Fibroblast of skin of left quadriceps (primary cell): ENCODE data around the gene GPD1L.
A peak's percentile ranks its signal among the peaks of the same experiment; 100 is the strongest.
"Not testable (repeated sequence)": the region's sequence is repeated elsewhere in the genome, so short reads cannot be mapped to it uniquely, and the experiment has no call there.

ENCODE experiments used
- DNase-seq, 2 experiments: peaks; one replicate each; pipeline ENCODE4 v3.0.0-alpha.2; 2013; ENCODE audit warnings: low read depth in 2 of 2

Gene GPD1L

DNA sequence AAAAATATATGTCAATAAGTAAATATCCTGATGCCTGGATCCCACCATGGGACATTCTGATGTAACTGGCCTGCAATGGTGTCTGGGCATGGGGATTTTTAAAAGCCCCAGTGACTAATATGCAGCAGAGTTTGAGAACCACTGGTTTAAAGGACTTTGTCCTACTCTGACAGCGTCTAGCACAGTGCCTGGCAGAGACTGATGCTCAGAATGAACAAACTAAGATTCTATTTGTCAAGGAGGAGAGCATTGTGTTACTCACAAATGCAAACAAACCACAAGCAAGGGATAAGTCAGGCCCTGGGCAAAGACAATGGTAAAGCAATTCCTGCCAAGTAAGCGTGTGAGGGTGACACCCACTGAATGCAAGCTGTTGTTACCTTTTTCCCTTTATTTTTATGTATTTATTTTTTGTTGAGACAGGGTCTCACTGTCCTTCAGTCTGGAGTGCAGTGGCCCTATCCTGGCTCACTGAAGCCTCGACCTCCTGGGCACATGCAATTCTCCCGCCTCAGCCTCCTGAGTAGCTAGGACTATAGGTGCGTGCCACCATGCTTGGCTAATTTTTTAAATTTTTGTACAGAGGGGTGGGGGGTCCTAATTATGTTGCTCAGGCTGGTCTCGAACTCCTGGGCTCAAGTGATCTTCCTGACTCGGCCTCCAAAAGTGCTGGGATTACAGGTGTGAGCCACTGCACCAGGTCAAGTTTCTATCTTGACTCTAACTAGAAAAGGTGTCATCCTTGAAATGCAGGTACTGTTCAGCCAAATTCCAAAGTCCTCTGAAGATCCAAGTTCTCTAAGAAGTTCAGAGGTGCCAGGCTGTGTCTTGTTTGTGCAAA, 909 bp upstream of the GPD1L start:
- no peak for DNase-seq

DNA sequence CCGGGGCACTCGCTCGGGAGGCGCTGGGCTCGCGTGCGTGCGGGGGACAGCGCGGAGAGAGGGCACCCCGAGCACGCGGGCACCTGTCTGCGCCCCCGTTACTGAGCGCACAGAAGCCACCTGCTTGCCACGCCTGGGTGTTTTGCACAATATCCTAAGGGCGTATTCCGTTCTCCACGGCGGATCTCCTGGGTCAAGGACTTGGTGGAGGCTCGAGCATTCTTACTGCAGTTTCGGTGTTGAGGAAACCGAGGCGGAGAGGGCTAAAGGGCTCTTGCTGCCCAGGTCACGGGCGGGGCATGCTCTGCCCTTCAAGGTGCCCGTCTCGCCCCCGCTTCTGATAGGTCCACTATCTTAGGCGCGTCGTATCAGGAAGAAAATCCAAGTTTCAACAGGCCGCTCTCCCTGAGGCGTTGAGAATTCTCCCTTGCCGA, 526 bp downstream of the GPD1L start:
- DNase-seq = no peak

DNA sequence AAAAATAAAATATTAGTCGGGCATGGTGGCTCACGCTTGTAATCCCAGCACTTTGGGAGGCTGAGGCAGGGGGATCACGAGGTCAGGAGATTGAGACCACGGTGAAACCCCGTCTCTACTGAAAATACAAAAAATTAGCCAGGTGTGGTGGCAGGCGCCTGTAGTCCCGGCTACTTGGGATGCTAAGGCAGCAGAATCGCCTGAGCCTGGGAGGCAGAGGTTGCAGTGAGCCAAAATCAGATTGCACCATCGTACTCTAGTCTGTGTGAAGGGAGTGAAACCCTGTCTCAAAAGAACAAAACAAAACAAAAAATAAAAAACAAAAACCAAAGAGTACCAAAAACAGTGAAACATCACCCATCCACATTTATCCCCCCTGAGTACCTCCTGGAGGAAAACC, 1.8 kb downstream of the GPD1L start:
- DNase-seq = not testable (repeated sequence)

DNA sequence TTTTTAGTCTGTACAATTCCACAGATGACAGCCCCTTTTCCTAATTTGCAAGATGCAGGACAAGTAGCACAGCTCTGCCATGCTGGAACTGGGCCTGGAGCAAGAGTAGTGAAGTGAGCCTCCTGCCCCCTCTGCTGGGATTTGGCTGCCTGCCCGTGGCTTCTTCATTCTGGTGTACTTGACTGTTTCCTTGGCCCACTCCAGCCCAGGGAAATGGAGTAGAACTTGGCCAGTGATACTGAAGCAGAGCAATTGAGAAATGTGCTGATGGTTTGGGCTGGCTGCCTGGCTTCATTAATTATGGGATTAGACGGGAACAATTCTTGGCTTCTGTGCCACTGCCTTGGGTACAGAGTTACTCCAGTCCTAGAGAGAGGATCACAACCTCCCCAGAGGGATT, 2.8 kb downstream of the GPD1L start:
- DNase-seq = peak; percentile 9 to 11

DNA sequence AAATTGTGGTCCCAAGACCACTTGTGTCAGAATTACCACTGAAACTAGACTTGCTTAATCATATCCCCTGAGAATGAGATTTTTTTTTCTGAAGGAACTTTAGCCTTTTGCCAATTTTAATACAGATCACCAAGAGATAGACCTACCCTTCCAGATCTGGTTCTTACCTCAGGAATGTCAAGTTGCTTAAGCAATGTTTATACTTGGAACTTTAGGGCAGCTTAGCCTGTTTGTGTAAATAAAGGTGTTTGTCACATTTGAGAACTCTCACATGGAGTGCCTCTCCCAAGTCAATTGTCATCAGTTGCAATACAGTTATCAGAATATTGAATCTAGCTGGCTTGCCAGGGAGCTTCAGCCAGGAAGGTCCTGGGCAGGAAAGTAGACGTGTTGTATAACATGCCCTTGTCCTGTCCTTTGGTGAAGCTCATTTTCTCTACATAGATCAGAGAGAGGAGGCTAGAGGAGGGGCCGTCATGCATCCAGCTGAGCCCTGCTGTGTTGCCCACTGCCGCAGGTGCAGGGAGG, 3.9 kb downstream of the GPD1L start:
- DNase-seq = no peak

DNA sequence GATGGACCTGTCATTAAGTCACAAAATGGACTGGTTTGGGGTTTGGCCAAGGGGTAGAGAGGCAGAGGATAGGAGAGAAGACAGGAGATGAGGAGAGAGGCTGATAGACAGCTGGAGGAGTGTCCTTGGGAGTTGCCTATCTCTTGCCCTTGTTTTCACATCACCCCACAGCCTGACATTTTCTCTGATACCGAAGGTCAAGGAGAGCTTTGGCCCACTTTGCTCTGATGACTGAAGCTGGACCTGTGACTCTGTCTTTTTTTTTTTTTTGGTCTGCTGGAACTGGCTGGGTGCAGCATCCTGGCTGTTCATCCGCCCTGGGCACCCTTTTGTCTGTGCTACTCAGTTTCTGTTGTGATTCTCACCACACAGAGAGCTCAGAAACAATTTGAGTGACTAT, 5.1 kb downstream of the GPD1L start:
- no peak for DNase-seq

DNA sequence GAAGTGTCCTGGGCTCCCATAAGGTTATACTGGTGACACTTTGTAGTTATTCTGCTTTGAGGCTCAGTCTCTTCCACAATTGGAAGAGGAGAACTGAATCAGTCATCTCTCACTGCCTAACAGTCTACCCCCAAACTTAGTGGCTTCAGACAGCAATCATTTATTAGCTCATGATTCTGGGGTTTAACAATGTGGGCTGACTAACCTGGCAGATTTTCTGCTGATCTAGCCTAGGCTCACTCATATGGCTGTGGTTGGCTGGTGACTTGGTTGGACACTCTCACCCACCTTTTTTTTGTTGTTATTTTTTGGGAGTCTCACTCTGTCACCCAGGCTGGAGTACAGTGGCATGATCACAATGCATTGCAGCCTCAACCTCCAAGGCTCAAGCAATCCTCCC, 7.1 kb downstream of the GPD1L start:
- no peak for DNase-seq

DNA sequence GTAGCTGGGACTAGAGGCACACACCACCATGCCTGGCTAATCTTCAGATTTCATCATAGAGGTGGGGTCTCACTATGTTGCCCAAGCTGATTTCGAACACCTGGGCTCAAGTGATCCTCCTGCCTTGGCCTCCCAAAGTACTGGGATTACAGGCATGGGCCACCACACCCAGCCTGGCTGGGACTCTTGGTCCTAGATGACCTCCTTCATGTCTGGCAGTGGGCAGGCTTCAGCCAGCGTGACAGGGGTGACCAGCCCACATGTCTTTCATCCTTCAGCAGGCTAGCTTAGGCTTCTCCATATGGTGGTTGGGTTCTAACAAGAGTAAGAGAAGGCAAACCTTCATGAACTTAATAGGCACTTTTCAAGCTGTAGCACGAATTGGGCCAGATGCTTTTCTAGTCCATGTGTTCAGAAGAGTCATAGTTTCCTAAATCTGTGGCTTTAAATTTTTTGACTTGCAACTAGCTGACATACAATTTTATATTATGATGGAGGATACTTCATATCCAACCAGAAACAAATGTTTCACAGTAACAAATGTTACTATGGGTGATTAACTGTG, 7.6 kb downstream of the GPD1L start:
- DNase-seq = no peak

DNA sequence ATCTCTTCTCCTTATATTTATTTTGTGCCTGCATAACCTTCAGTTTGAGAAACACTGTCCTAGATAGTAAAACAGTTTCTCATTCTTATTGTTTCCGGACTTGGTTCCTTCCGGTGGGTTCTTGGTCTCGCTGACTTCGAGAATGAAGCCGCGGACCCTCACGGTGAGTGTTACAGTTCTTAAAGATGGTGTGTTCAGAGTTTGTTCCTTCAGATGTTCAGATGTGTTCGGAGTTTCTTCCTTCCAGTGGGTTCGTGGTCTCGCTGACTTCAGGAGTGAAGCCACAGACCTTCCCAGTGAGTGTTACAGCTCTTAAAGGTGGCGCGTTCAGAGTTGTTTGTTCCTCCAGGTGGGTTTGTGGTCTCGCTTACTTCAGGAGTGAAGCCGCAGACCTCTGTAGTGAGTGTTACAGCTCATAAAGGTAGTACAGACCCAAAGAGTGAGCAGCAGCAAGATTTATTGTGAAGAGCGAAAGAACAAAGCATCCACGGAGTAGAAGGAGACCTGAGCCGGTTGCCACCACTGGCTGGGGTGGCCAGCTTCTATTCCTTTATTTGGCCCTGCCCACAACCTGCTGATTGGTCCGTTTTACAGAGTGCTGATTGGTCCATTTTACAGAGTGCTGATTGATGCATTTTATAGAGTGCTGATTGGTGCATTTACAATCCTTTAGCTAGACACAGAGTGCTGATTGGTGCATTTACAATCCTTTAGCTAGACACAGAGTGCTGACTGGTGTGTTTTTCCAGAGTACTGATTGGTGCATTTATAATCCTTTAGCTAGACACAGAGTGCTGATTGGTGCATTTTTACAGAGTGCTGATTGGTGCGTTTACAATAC, 8.3 kb downstream of the GPD1L start:
- not testable (repeated sequence) for DNase-seq

DNA sequence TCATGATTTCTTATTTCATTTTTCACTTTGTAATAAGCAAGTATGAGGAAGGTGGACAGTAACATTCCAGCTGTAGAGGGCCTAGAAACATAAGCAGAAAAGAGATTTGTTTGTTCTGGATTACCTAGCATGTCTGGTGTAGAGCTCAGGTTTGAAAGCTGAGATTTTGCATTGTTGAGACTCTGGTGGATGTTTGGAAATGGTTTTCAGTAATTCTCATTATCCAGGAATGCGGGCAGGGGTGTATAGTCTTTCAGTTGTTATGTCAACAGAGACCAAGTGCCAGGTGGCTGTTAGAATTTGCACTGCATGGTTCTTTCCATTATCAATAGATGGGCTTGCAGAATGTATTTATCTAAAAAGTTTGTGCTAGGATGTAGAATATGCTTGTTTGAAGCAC, 10.9 kb downstream of the GPD1L start:
- no peak for DNase-seq

DNA sequence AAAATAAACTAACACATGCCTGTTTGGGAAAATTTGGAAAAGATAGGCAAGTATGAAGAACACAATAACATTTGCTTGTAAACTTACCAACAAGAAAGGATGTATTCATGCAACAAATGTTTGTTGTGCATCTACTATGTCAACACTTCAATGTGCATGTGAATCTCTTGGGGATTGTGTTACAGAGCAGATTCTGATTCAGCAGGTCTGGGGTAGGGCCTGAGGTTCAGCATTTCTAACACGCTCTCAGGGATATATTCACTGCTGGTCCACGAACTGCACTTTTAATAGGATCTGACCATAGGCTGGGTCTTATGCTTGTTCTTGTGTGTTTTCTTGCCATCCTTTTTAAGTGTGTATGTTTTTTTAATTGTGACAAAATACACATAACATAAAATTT, 11.8 kb downstream of the GPD1L start:
- no peak for DNase-seq

DNA sequence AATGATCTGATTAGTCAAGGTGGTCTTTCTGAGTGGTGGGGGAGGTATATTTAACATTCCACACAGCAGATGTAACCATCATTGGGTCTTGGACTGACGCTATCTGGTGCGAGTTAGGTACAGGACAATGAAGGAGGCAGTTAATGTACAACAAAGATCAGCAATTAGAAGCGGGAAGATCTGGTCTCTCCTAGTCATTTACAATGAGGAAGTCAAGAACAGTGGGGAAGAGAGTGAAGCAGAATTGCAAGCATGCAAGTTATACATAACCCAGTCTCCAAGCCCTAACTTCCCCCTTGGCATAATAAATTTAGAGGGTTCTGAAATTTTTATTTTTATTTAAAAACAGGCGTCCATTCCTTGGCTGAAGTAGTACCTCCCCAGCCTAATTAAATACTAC, 14.1 kb downstream of the GPD1L start:
- no peak for DNase-seq

DNA sequence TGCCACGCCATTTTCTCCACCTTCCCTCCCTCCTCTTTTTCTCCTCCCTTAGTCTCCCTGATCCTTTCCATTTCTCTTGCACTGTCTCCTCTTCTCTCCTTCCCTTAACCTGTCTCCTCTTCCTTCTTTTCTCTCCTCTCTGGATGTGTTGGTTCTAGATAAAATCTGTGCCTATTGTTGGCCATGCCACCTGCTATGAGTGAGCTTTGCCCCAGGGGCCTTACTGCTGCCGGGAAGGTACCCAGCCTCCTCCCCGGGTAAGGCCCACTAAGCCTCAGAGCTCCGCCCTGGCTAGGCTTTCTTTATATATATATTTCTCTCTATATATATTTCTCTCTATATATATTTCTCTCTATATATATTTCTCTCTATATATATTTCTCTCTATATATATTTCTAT, 14.7 kb downstream of the GPD1L start:
- DNase-seq = no peak

DNA sequence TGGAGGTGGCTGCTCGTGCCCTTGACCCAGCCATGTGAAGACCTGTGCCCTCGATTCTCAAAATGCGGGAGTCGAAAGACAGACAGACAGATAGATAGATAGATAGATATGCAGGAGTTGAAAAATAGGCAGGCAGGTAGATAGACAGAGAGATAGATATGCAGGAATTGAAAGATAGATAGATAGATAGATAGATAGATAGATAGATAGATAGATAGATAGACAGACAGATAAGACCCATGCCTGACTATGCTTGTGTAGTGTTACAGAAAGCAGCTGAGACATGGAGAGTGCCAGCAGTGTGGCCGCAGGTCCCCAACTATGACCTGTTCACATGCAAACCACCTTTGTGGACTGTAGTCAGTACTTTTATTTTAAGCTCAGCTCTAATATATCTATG, 17.2 kb downstream of the GPD1L start:
- DNase-seq = no peak

DNA sequence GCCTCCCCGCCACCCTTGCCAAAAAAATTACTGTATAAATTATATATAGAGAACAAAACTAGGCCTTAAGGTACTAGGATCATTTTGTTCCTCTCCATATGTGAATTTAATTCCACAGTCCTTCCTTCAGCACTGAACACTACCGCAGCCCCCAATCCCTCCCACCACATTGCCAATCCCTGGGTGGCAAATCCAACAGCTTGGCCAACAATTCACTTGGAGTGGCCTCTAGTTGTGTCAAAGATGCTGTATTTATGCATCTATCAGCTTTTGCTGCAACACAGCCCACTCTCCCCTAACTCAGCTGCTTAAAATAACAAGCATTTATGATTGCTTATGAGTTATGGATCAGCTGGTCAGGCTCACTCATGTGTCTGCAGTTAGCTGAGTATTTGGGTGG, 18.6 kb downstream of the GPD1L start:
- DNase-seq = no peak

DNA sequence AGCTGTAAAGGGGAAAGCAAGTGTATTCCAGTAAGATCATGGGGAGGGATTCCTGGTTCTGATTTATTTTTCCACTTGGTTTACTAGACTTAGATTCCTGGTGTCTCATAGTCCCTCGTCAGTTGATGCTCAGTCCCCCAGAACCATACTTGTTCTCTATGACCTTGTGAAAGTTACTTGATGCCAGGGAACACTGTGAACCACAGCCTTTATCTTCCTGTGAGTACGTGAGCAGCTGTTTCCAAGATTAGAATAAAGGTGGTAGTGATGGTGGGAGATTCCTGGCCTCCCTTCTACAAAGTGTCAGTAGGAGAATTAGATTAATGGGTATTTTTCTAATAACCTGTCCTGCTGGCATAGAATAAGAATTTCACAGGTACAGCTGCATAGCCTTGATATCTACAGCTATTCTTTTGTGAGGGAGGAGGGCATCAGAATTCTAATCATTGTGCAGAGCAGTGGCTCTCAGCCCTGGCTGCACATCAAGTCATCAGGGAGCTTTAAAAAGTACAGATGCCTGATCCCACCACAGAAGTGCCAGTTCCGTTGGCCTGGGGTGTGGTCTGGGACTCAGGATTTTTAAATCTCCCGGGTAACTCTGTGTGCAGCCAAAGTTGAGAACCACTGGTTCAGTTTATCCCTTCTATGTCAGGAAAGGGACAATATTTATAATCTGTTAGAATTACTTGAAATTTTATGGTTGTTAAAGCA, 20.0 kb downstream of the GPD1L start:
- DNase-seq = no peak

DNA sequence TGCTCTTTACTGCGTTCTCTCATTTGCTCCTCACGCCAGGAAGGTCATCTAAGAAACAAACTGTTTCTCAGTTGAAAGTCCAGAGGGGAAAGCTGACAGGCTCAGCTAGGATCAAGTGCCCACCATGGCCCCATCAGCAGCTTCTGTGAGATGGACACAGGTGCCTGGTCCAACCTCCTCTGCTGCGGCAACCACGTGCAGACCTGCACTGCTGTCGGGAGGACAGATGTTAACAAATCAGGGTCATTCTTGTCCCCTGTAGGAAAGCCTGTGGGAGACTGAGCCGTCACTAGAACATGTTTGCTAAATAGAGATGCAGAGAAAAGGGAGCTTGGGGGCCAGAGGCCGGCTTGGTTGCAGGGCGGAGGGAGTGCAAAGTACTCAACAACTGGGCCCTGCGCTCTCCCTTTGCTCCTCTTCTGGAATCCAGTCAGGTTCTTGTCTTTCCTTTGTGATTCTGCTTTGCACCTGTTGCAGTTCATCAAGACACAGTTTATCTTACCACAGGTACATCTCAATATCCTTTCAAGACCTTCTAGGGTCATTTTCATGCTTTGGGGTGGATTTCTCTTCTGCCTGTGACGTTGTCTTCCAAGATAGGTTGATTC, 20.9 kb downstream of the GPD1L start:
- DNase-seq = no peak

DNA sequence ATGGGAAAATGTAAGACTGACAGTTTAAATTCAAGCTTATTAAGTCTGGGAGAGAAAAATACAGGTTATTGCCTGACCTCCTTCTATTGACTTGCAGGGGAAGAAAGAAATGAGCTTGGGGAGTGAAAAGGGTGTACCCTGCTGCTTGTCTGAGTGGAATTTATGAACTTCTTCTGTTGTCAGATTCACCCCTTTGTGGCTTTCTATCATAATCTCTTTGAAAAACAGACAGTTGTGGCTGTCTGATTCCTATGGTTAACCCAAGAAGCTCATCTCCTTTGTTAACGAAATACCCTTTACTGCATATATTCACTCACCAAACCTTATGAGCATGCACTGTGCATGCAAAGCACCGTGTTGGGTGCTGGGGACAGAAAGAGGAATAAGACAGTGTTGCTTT, 22.5 kb downstream of the GPD1L start:
- DNase-seq = no peak

DNA sequence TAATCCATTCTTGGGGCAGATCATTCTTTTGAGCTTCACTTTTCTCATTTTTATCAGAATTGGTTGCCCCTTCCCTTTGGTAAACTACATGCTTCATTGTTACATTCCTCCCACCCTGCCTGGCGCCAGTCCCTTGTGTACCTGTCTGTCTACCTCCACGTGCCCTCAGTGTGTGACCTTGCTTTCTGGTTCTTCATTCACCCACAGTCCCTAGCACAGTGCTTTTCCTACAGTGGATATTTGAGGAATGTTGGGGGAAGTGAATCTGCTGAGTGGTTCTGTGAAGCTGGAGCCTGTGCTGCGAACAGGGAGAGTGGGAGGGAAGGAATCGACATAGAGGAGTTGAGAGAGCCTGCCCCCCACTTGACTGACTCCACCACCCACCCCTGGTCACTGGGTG, 23.4 kb downstream of the GPD1L start:
- no peak for DNase-seq

DNA sequence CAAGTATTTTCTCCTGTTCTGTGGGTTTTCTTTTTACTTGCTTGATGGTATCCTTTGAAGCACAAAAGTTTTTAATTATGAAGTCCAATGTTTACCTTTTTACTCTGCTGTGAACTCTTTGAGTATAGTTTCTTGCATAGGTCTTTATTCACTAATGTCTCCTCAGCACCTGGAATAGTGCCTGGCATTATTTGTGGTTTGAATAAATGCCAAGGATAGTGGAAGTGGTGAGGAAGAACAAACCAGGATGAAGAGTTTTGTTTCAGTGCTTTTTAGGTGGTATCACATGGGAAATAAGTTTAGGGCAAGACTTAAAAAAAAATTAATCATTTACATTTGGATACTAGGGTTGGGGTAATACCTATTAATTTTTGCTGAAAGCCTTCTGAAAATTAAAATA, 25.7 kb downstream of the GPD1L start:
- DNase-seq = no peak

DNA sequence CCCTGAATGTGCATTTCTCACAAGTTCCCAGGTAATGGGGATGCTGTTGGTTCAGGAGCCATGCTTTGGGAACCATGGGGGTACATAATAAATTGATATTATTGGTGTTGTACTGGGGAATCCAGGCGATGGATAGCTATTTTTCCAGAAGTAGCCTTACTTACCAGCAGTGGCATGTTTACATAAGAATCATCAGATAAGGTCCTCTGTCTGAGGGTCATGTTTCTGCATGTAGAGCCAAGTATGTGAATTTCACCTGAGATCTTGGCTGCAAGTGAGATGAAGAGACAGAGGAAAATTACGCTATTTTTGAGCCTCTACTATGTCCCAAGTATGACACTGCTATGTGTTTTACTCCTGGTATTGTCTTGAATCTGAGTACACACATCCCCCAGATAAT, 26.3 kb downstream of the GPD1L start:
- DNase-seq = no peak
